SH-SY5Y (cell line): ENCODE results near the gene MACROH2A1.

Experiments used
- GATA2 ChIP-seq: IDR thresholded peaks from 2 replicates; pipeline ENCODE4 v1.6.1; 2011; ENCODE audit warnings: mild to moderate bottlenecking, low read depth, low read length
- GATA3 ChIP-seq: IDR thresholded peaks from 2 replicates; pipeline ENCODE4 v1.6.1; 2011; ENCODE audit warnings: low read depth, mild to moderate bottlenecking, low read length, moderate library complexity

- TF ChIP-seq GATA3 (no peak), GATA2 (no peak)
These were observed 12.0 kb downstream of the MACROH2A1 start for GRCh38 chr5:135386886-135387628.
